IMR-90 (cell line): ENCODE data around the gene GALNT17.

Experiments used
- CTCF ChIP-seq: conservative IDR thresholded peaks from 2 replicates; pipeline ENCODE4 v1.5.1; 2012; ENCODE audit warnings: mild to moderate bottlenecking, low read depth, low read length, improper control_type of control experiment
- FOS ChIP-seq: fragments of 150-350 bp; IDR thresholded peaks from 2 replicates; pipeline ENCODE4 v1.6.1; 2016; ENCODE audit warnings: low read depth, low read length
- NFE2L2 ChIP-seq: fragments of 150-350 bp; IDR thresholded peaks from 2 replicates; pipeline ENCODE4 v1.6.1; 2016; ENCODE audit warnings: low read depth, mild to moderate bottlenecking, low read length
- POLR2A ChIP-seq: IDR thresholded peaks from 2 replicates; pipeline ENCODE4 v1.6.1; 2012; ENCODE audit warnings: mild to moderate bottlenecking, low read depth, low read length
- RAD21 ChIP-seq: IDR thresholded peaks from 2 replicates; pipeline ENCODE4 v1.6.1; 2012; ENCODE audit warnings: low read length, improper control_type of control experiment
- SMC3 ChIP-seq: fragments of 150-350 bp; IDR thresholded peaks from 2 replicates; pipeline ENCODE4 v1.6.1; 2016; ENCODE audit warnings: low read depth, mild to moderate bottlenecking, antibody characterized with exemption, low read length, moderate library complexity

- no peak for TF ChIP-seq CTCF
- no peak for TF ChIP-seq NFE2L2
- TF ChIP-seq RAD21: no peak
- no peak for TF ChIP-seq SMC3
- TF ChIP-seq FOS: no peak
- TF ChIP-seq POLR2A: no peak
These were observed 258.0 kb downstream of the GALNT17 start for GRCh38 chr7:71389976-71390375.
